Subcutaneous abdominal adipose tissue (tissue), 5 donors: ENCODE data around the gene HMGCS2.
"Not testable (repeated sequence)": the region's sequence is repeated elsewhere in the genome, so short reads cannot be mapped to it uniquely, and the experiment has no call there.

Experiments used
- H3K27ac ChIP-seq: one replicate; pipeline ENCODE4 v1.7.0; 2013; ENCODE audit warnings: low read depth, mild to moderate bottlenecking, inconsistent platforms, low read length, moderate library complexity
- H3K27me3 ChIP-seq, 5 donors: one replicate each; pipeline ENCODE4 v1.7.0; 2013; ENCODE audit warnings: low read length in 5 of 5, inconsistent platforms in 1 of 5; ENCODE audit not compliant: control insufficient read depth in 5 of 5, insufficient read depth in 4 of 5
- H3K36me3 ChIP-seq, 5 donors: one replicate each; pipeline ENCODE4 v1.7.0; 2013; ENCODE audit warnings: low read length in 5 of 5; ENCODE audit not compliant: control insufficient read depth in 5 of 5, insufficient read depth in 5 of 5
- H3K4me1 ChIP-seq, 5 donors: one replicate each; pipeline ENCODE4 v1.7.0; 2013; ENCODE audit warnings: low read length in 5 of 5, mild to moderate bottlenecking in 3 of 5, moderate library complexity in 1 of 5; ENCODE audit not compliant: control insufficient read depth in 5 of 5, insufficient read depth in 5 of 5
- H3K4me3 ChIP-seq, 5 donors: one replicate each; pipeline ENCODE4 v1.7.0; 2013; ENCODE audit warnings: low read length in 5 of 5, low read depth in 1 of 5
- H3K9ac ChIP-seq, 5 donors: one replicate each; pipeline ENCODE4 v1.7.0; 2013; ENCODE audit warnings: low read length in 5 of 5, mild to moderate bottlenecking in 4 of 5, moderate library complexity in 3 of 5
- H3K9me3 ChIP-seq, 5 donors: one replicate each; pipeline ENCODE4 v1.7.0; 2013; ENCODE audit warnings: low read length in 5 of 5; ENCODE audit not compliant: control insufficient read depth in 5 of 5
- donor health status: healthy.
- donor health status: healthy.
- donor health status: healthy.
- donor health status: healthy.
- donor health status: healthy.

HMGCS2 gene

DNA sequence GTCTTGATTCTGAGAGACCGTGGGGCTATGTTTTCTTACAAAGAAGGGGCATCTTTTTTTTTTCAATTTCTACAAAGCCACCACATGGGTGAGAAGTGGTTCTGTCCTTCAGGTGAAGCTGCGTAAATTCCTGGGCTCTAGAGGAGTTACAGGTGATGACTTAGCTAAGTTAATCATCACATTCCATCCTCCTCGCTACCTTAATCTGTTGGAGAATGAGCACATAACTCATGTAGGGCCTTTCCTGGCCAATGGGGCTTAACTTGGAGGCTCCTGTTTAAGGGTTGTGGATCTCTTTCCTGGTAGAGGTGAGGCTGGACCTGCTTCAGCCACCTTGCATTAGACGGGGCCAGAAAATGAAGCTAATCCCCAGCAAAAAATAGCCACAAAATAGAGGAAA, 22.7 kb upstream of the HMGCS2 start:
- no peak overlapping the region for H3K27ac ChIP-seq
- no peaks in the 10 kb centered on the region for H3K9me3 ChIP-seq

DNA sequence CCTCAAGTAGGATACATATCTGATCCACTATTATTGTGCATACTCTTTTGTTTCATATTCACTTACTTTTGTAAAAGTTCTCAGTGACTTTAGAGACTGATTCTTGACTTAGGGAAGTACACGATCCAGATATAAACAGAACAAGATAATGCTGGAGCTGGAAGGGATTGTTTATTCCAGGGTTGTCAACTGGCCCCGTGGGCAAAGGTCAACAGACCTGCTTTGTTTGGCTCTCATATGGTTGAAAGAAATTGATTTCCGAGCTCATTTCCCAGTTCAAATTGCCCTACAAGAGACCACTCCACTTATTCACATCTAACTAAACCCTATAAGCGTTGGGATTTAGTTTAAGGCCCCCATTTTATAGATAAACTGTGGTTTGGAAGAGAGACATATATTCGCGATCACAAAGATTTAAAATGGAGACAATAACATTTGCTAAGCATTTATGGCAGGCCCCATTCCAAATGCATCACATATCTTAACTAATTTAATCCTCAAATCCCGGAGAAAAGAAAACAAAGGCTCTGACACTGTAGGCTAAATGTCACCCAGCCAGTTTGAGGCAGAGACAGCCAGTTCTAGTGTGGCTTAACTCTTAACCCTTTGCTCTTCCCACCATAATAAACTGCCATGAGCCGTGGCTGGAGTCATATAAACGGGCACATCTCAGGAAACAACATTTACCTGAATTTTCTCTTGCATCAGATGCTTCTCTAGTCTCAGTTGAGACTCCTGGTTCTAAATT, 21.9 kb upstream of the HMGCS2 start:
- Histone ChIP-seq H3K9ac (no peak overlapping the region), H3K4me3 (no peak overlapping the region), H3K27ac (no peak overlapping the region), H3K9me3 (no peaks in the 10 kb centered on the region), H3K27me3 (no peaks in the 10 kb centered on the region), H3K36me3 (no peaks in the 10 kb centered on the region), H3K4me1 (peaks cover 0 to 15% (median 3%) of the 10 kb centered on the region in 5 donors)

More for the DNA sequence above, 22.7 kb upstream of the HMGCS2 start:
- no peaks in the 10 kb centered on the region for H3K36me3 ChIP-seq
- no peak overlapping the region for H3K4me3 ChIP-seq
- no peak overlapping the region for H3K9ac ChIP-seq
- peaks cover 0 to 15% (median 3%) of the 10 kb centered on the region in 5 donors for H3K4me1 ChIP-seq
- no peaks in the 10 kb centered on the region for H3K27me3 ChIP-seq

- peaks cover 0 to 36% (median 18%) of the 10 kb centered on the region in 5 donors for H3K4me1 ChIP-seq
- no peak overlapping the region for H3K9ac ChIP-seq
- no peaks in the 10 kb centered on the region for H3K36me3 ChIP-seq
- H3K27me3 ChIP-seq, result no peaks in the 10 kb centered on the region
- H3K27ac ChIP-seq, result no peak overlapping the region
- H3K9me3 ChIP-seq, result no peaks in the 10 kb centered on the region
- H3K4me3 ChIP-seq, result no peak overlapping the region
These were observed 19.1 kb upstream of the HMGCS2 start for GRCh38 chr1:119787776-119788175.

DNA sequence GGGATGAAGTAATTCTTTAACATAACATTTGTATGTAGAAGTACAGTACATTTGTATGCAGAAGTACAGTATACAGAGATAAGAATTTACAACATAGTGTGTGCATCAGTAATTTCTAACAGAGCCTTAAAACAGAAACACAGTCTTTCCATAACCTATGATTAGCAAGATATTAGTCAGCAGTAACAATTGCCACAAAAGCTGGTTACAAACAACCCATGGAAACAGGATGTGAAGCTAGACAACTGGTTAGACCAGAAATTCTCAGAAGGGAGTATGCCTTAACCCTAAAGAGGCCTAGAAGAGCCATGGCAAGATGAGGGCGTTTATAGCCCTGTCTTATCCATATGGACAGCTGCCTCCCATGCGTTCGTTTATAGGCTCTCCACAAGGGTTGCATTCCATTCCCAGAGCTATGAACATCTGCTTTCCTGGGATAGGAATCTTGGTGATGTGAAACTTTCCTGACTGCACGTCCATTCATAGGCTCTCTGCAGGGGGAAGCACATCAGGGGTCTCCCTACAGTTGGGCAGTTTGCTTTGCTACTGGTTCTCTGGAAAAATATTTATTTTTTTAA, 17.9 kb upstream of the HMGCS2 start:
- H3K4me1 ChIP-seq, result peaks cover 0 to 37% (median 18%) of the 10 kb centered on the region in 5 donors
- not testable (repeated sequence) for H3K27ac ChIP-seq, H3K4me3 ChIP-seq

DNA sequence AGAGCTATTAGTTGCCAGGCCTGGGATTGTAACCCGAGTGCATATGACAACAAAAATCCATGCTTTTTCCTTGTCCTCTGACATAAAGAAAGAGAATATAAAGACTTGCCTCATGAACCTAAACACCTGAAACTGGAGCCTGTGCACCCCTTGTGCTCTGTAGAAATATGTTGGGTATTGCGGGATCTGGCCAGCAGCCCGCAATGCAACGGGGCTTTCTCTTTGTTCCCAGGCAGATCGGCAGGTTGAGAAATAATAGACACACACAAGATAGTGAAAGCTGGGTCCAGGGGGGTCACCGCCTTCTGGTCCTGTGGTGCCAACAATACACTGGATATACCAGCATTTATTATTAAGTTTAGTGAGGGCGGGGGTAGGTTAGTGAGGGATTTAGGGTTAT, 17.3 kb upstream of the HMGCS2 start:
- not testable (repeated sequence) for H3K36me3 ChIP-seq, H3K4me3 ChIP-seq, H3K9me3 ChIP-seq, H3K9ac ChIP-seq, H3K27ac ChIP-seq, H3K27me3 ChIP-seq
- peaks cover 0 to 37% (median 18%) of the 10 kb centered on the region in 5 donors for H3K4me1 ChIP-seq

More for the DNA sequence above, 17.9 kb upstream of the HMGCS2 start:
- H3K27me3 ChIP-seq, H3K9ac ChIP-seq, H3K9me3 ChIP-seq, H3K36me3 ChIP-seq: not testable (repeated sequence)

DNA sequence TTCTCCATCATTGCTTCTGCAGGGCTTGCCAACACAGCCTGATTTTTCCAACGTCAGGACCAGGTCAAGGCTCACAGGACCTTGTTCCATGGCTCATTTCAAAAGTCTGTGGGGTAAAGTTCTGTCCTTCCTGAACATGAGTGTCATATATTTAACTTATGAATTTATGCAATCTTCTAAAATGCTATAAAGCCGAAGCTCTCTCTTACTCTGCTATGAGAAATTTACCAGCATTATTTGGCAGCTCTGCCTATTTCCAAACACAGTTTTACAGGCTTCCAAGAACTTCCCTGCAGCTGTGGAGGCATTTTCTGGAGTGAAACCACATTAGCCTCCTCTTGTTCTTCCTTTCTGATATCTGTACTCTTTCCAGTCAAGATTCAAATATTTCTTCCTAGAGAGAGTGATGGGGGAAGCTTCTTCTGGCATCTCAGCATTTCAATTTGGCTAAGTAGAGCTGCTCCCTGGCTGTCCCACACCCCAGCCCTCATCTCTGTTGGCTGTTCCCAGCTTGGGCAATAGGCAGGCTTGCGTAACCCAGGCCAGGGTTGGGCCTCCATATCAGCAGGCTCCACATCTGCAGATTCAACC, 15.6 kb upstream of the HMGCS2 start:
- no peaks in the 10 kb centered on the region for H3K9me3 ChIP-seq
- no peak overlapping the region for H3K9ac ChIP-seq
- H3K27ac ChIP-seq, result no peak overlapping the region
- no peaks in the 10 kb centered on the region for H3K36me3 ChIP-seq
- no peaks in the 10 kb centered on the region for H3K27me3 ChIP-seq
- no peak overlapping the region for H3K4me3 ChIP-seq
- peaks cover 0 to 41% (median 27%) of the 10 kb centered on the region in 5 donors for H3K4me1 ChIP-seq

GRCh38 chr1:119783354-119784185, 14.9 kb upstream of the HMGCS2 start:
- Histone ChIP-seq H3K27me3 (no peaks in the 10 kb centered on the region), H3K4me3 (no peak overlapping the region), H3K4me1 (peaks cover 0 to 41% (median 27%) of the 10 kb centered on the region in 5 donors), H3K9me3 (no peaks in the 10 kb centered on the region), H3K9ac (no peak overlapping the region), H3K36me3 (no peaks in the 10 kb centered on the region), H3K27ac (no peak overlapping the region)

GRCh38 chr1:119782631-119783325, 14.1 kb upstream of the HMGCS2 start:
- Histone ChIP-seq H3K4me1 (peaks cover 0 to 36% (median 26%) of the 10 kb centered on the region in 5 donors), H3K36me3 (no peaks in the 10 kb centered on the region), H3K27me3 (no peaks in the 10 kb centered on the region), H3K4me3 (no peak overlapping the region), H3K9ac (no peak overlapping the region), H3K27ac (no peak overlapping the region), H3K9me3 (no peaks in the 10 kb centered on the region)

DNA sequence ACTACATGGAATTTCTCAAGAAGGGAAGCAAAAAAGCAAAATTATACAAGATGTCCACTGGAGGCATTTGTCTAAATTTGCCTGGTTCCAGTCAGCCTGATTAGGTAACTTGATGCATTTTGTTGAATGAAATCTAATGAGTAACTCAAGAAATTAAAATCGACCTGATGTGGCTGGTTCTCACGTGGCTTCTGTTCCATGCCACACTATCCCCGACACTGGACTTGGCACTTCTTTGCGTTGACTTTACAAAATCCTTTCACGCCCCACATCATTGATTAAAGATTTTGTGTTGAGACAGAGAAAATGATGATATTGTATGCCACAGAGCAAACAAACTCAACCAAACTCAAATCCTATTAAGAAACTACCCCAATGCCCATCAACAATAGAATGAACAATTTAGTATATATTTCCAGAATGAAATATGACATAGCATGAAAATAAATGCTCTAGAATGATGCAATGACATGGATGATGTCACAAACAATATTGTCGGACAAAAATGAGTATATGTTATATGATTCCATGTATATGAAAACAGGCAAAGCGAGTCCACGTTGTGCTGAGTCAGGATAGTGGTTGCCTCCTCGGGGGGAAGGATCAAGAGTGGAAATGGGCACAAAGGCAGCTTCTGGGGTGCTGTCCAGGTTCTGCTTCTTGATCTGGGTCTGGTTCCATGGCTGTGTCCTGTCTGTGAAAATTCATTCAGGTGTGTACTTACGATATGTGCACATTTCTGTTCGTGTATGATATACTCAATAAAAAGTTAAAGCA, 12.9 kb upstream of the HMGCS2 start:
- H3K36me3 ChIP-seq, result no peaks in the 10 kb centered on the region
- no peaks in the 10 kb centered on the region for H3K27me3 ChIP-seq
- peaks cover 0 to 30% (median 24%) of the 10 kb centered on the region in 5 donors for H3K4me1 ChIP-seq
- H3K9ac ChIP-seq, result no peak overlapping the region
- no peaks in the 10 kb centered on the region for H3K9me3 ChIP-seq
- H3K27ac ChIP-seq, result no peak overlapping the region
- no peak overlapping the region for H3K4me3 ChIP-seq
